WTC11 (cell line): ENCODE measurements around the gene KIAA1586. TPM values are rescaled to one million over a fixed set of nuclear protein-coding genes. Genes with fewer than 3 reads are reported as not detected.

ENCODE experiments used
- ATAC-seq: fragments of 200-7000 bp; cut with Tn5 transposase; 2 replicates; pipeline ENCODE4 v1.10.0; 2021; ENCODE audit warnings: mild to moderate bottlenecking, moderate library complexity
- CTCF ChIA-PET: fragments of 300-600 bp; sonication (Branson Sonifier 250); formaldehyde crosslinking; loops from one replicate; lab custom pipeline; 2021; ENCODE audit warnings: antibody characterized with exemption; lab: Charles Lee
- POLR2A ChIA-PET: fragments of 350-600 bp; sonication (Branson Sonifier 250); formaldehyde crosslinking; loops from one replicate; lab custom pipeline; 2021; ENCODE audit warnings: antibody characterized with exemption; lab: Charles Lee
- DNase-seq: peaks from one replicate; pipeline ENCODE4 v3.0.0; 2021; ENCODE audit warnings: low spot score
- H3K27ac Mint-ChIP-seq: 2 replicates; pipeline ENCODE4 v1.8.0; 2021; ENCODE audit warnings: mixed read lengths
- H3K27me3 Mint-ChIP-seq: 2 replicates; pipeline ENCODE4 v1.8.0; 2021; ENCODE audit warnings: low read depth, mild to moderate bottlenecking, moderate library complexity, mixed read lengths
- H3K36me3 Mint-ChIP-seq: 2 replicates; pipeline ENCODE4 v1.8.0; 2021; ENCODE audit warnings: mixed read lengths
- H3K4me1 Mint-ChIP-seq: 2 replicates; pipeline ENCODE4 v1.8.0; 2022; ENCODE audit warnings: mixed read lengths
- H3K4me3 Mint-ChIP-seq: 2 replicates; pipeline ENCODE4 v1.8.0; 2021; ENCODE audit warnings: mild to moderate bottlenecking, moderate library complexity, mixed read lengths
- H3K9me3 Mint-ChIP-seq: 2 replicates; pipeline ENCODE4 v1.8.0; 2021; ENCODE audit warnings: mixed read lengths
- ELF4 ChIP-seq: sonication (generic); formaldehyde crosslinking; IDR thresholded peaks from 2 replicates; pipeline ENCODE4 v1.8.1; 2022; ENCODE audit warnings: low read depth, mild to moderate bottlenecking, moderate library complexity, missing genetic modification reagents
- GABPB1 ChIP-seq: sonication (generic); formaldehyde crosslinking; IDR thresholded peaks from 2 replicates; pipeline ENCODE4 v1.8.1; 2023; ENCODE audit warnings: mild to moderate bottlenecking, missing genetic modification reagents
- NR1H2 ChIP-seq: sonication (generic); formaldehyde crosslinking; IDR thresholded peaks from 2 replicates; pipeline ENCODE4 v1.9.0; 2021; ENCODE audit warnings: mild to moderate bottlenecking, moderate library complexity, missing genetic modification reagents
- NR2C2 ChIP-seq: sonication (generic); formaldehyde crosslinking; IDR thresholded peaks from 2 replicates; pipeline ENCODE4 v1.8.0; 2022; ENCODE audit warnings: mild to moderate bottlenecking, missing genetic modification reagents
- TP53 ChIP-seq: sonication (generic); formaldehyde crosslinking; IDR thresholded peaks from 2 replicates; pipeline ENCODE4 v1.8.1; 2023; ENCODE audit warnings: mild to moderate bottlenecking, missing genetic modification reagents
- ZNF138 ChIP-seq: sonication (generic); formaldehyde crosslinking; conservative IDR thresholded peaks from 2 replicates; pipeline ENCODE4 v1.8.1; 2022; ENCODE audit warnings: mild to moderate bottlenecking, moderate library complexity, missing genetic modification reagents
- ZNF232 ChIP-seq: sonication (generic); formaldehyde crosslinking; IDR thresholded peaks from 2 replicates; pipeline ENCODE4 v1.8.0; 2022; ENCODE audit warnings: mild to moderate bottlenecking, missing genetic modification reagents
- ZNF317 ChIP-seq: sonication (generic); formaldehyde crosslinking; IDR thresholded peaks from 2 replicates; pipeline ENCODE4 v1.8.1; 2023; ENCODE audit warnings: low read depth, mild to moderate bottlenecking, moderate library complexity, missing genetic modification reagents, borderline replicate concordance
- ZNF416 ChIP-seq: fragments of 250-450 bp; sonication (Bioruptor Pico); IDR thresholded peaks from 2 replicates; pipeline ENCODE4 v1.9.0; 2021; ENCODE audit warnings: mild to moderate bottlenecking, inconsistent platforms
- total RNA-seq: library from RNA; stranded (reverse); gene quantifications from 3 replicates; pipeline ENCODE4 v1.2.3, GENCODE V29; 2021
- TF ChIP-seq, protein P1 (sequence below): sonication (generic); formaldehyde crosslinking; IDR thresholded peaks from 2 replicates; pipeline ENCODE4 v1.8.0; 2022; ENCODE audit warnings: mild to moderate bottlenecking, missing genetic modification reagents
- TF ChIP-seq, protein P2 (sequence below): sonication (generic); formaldehyde crosslinking; IDR thresholded peaks from 2 replicates; pipeline ENCODE4 v1.8.0; 2022; ENCODE audit warnings: missing genetic modification reagents
- TF ChIP-seq, protein P3 (sequence below): sonication (generic); formaldehyde crosslinking; IDR thresholded peaks from 2 replicates; pipeline ENCODE4 v1.8.1; 2023; ENCODE audit warnings: mild to moderate bottlenecking, missing genetic modification reagents, moderate library complexity
- TF ChIP-seq, protein P4 (sequence below): sonication (generic); formaldehyde crosslinking; IDR thresholded peaks from 2 replicates; pipeline ENCODE4 v1.8.1; 2023; ENCODE audit warnings: mild to moderate bottlenecking, moderate library complexity, missing genetic modification reagents
- TF ChIP-seq, protein P5 (sequence below): sonication (generic); formaldehyde crosslinking; IDR thresholded peaks from 2 replicates; pipeline ENCODE4 v1.8.0; 2022; ENCODE audit warnings: mild to moderate bottlenecking, missing genetic modification reagents

The KIAA1586 gene
- total RNA-seq, 1 experiment from 2014 or later: 17.2 TPM

DNA sequence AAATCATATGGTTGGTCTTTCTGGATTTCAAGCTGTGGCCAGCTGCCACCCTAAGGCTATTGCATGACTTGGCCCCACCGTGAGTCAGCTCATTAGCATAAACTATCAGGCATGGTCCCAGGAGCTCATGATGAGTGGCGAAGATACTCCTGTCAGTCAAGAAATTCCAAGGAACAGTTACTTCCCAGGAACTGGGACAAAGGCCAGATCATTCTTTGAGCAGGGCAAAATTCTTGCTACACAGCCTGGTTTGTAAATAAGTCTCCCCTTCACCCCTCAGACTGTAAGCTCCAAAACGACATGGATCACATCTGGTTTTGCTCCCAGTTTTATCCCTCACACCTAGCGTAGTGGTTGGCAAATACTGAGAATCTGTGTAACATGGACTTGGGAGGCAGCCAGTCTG, 33.0 kb upstream of the KIAA1586 start (continued):
- TF ChIP-seq, protein P1, sequence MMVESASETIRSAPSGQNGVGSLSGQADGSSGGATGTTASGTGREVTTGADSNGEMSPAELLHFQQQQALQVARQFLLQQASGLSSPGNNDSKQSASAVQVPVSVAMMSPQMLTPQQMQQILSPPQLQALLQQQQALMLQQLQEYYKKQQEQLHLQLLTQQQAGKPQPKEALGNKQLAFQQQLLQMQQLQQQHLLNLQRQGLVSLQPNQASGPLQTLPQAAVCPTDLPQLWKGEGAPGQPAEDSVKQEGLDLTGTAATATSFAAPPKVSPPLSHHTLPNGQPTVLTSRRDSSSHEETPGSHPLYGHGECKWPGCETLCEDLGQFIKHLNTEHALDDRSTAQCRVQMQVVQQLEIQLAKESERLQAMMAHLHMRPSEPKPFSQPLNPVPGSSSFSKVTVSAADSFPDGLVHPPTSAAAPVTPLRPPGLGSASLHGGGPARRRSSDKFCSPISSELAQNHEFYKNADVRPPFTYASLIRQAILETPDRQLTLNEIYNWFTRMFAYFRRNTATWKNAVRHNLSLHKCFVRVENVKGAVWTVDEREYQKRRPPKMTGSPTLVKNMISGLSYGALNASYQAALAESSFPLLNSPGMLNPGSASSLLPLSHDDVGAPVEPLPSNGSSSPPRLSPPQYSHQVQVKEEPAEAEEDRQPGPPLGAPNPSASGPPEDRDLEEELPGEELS (CRISPR knock-in tag): no peak

DNA sequence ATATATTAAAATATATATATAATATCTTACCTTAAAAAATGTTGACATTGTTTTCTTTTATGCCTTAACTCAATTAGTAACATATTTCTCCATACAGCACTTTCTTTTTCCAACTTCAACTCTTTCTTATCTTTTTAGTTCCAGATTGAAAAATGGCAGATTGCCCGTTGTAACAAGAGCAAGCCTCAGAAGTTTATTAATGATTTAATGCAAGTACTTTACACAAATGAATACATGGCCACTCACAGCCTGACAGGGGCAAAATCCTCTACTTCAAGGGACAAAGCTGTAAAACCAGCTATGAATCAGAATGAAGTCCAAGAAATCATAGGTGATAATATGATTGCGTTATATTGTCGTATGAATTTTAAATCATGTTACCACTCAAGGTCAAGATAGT, 29.4 kb upstream of the KIAA1586 start:
- Mint-ChIP-seq H3K4me1 (0 out of 2 replicates have a peak, but pooled peaks cover under 1% of the 10 kb centered on the region), H3K9me3 (no peaks in the 10 kb centered on the region), H3K27me3 (no peaks in the 10 kb centered on the region; the same call in 1 of the 2 replicates), H3K4me3 (no peak overlapping the region), H3K27ac (no peak overlapping the region), H3K36me3 (no peaks in the 10 kb centered on the region)
- POLR2A ChIA-PET: no interaction called here
- TF ChIP-seq NR2C2 (CRISPR knock-in tag) (no peak), ZNF416 (no peak), ELF4 (CRISPR knock-in tag) (no peak), ZNF317 (CRISPR knock-in tag) (no peak), TP53 (CRISPR knock-in tag) (no peak), ZNF232 (no peak), ZNF138 (CRISPR knock-in tag) (no peak), GABPB1 (CRISPR knock-in tag) (no peak), NR1H2 (CRISPR knock-in tag) (no peak)
- TF ChIP-seq, protein P2, sequence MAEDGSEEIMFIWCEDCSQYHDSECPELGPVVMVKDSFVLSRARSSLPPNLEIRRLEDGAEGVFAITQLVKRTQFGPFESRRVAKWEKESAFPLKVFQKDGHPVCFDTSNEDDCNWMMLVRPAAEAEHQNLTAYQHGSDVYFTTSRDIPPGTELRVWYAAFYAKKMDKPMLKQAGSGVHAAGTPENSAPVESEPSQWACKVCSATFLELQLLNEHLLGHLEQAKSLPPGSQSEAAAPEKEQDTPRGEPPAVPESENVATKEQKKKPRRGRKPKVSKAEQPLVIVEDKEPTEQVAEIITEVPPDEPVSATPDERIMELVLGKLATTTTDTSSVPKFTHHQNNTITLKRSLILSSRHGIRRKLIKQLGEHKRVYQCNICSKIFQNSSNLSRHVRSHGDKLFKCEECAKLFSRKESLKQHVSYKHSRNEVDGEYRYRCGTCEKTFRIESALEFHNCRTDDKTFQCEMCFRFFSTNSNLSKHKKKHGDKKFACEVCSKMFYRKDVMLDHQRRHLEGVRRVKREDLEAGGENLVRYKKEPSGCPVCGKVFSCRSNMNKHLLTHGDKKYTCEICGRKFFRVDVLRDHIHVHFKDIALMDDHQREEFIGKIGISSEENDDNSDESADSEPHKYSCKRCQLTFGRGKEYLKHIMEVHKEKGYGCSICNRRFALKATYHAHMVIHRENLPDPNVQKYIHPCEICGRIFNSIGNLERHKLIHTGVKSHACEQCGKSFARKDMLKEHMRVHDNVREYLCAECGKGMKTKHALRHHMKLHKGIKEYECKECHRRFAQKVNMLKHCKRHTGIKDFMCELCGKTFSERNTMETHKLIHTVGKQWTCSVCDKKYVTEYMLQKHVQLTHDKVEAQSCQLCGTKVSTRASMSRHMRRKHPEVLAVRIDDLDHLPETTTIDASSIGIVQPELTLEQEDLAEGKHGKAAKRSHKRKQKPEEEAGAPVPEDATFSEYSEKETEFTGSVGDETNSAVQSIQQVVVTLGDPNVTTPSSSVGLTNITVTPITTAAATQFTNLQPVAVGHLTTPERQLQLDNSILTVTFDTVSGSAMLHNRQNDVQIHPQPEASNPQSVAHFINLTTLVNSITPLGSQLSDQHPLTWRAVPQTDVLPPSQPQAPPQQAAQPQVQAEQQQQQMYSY: no peak
- TF ChIP-seq, protein P3, sequence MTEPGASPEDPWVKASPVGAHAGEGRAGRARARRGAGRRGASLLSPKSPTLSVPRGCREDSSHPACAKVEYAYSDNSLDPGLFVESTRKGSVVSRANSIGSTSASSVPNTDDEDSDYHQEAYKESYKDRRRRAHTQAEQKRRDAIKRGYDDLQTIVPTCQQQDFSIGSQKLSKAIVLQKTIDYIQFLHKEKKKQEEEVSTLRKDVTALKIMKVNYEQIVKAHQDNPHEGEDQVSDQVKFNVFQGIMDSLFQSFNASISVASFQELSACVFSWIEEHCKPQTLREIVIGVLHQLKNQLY (CRISPR knock-in tag): no peak
- TF ChIP-seq, protein P1 (CRISPR knock-in tag): no peak
- TF ChIP-seq, protein P4, sequence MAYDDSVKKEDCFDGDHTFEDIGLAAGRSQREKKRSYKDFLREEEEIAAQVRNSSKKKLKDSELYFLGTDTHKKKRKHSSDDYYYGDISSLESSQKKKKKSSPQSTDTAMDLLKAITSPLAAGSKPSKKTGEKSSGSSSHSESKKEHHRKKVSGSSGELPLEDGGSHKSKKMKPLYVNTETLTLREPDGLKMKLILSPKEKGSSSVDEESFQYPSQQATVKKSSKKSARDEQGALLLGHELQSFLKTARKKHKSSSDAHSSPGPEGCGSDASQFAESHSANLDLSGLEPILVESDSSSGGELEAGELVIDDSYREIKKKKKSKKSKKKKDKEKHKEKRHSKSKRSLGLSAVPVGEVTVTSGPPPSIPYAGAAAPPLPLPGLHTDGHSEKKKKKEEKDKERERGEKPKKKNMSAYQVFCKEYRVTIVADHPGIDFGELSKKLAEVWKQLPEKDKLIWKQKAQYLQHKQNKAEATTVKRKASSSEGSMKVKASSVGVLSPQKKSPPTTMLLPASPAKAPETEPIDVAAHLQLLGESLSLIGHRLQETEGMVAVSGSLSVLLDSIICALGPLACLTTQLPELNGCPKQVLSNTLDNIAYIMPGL (CRISPR knock-in tag): no peak
- TF ChIP-seq, protein P5, sequence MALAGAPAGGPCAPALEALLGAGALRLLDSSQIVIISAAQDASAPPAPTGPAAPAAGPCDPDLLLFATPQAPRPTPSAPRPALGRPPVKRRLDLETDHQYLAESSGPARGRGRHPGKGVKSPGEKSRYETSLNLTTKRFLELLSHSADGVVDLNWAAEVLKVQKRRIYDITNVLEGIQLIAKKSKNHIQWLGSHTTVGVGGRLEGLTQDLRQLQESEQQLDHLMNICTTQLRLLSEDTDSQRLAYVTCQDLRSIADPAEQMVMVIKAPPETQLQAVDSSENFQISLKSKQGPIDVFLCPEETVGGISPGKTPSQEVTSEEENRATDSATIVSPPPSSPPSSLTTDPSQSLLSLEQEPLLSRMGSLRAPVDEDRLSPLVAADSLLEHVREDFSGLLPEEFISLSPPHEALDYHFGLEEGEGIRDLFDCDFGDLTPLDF (CRISPR knock-in tag): no peak
- DNase-seq: no peak
- no peak for ATAC-seq
- CTCF ChIA-PET: interaction anchor here (0.9 kb wide), 1 partner anchor 114 kb away, joined by 3 read pairs; no protein-coding TSS in a partner anchor
